Calu3 (cell line): ENCODE data around the gene ZMYND15. TPM values are rescaled to one million over a fixed set of nuclear protein-coding genes. Genes with fewer than 3 reads are reported as not detected.
"Not testable (repeated sequence)": the region's sequence is repeated elsewhere in the genome, so short reads cannot be mapped to it uniquely, and the experiment has no call there.

Experiments
- BruUV-seq: library from RNA; stranded (reverse); fragments of 400-500 nt; replicated peaks from 2 replicates; lab custom pipeline; 2021; lab: Mats Ljungman, UMichigan
- CTCF ChIA-PET: fragments of 300-600 bp; sonication (Branson Sonifier 250); formaldehyde crosslinking; loops from one replicate; lab custom pipeline; 2022; ENCODE audit warnings: antibody characterized with exemption; lab: Charles Lee
- DNase-seq: peaks from one replicate; pipeline ENCODE4 v3.0.0; 2022
- H3K27ac Mint-ChIP-seq: one replicate; pipeline ENCODE4 v1.8.0; 2022; ENCODE audit warnings: mixed read lengths; ENCODE audit not compliant: unreplicated experiment
- H3K27me3 Mint-ChIP-seq: one replicate; pipeline ENCODE4 v1.8.0; 2022; ENCODE audit warnings: mixed read lengths; ENCODE audit not compliant: unreplicated experiment
- H3K36me3 Mint-ChIP-seq: one replicate; pipeline ENCODE4 v1.8.0; 2022; ENCODE audit warnings: mild to moderate bottlenecking, moderate library complexity, mixed read lengths; ENCODE audit not compliant: insufficient read depth, unreplicated experiment
- H3K4me1 Mint-ChIP-seq: one replicate; pipeline ENCODE4 v1.8.0; 2022; ENCODE audit warnings: mild to moderate bottlenecking, low read depth, mixed read lengths; ENCODE audit not compliant: unreplicated experiment
- H3K4me3 Mint-ChIP-seq: one replicate; pipeline ENCODE4 v1.8.0; 2022; ENCODE audit warnings: mild to moderate bottlenecking, low read depth, moderate library complexity, mixed read lengths; ENCODE audit not compliant: unreplicated experiment
- H3K9me3 Mint-ChIP-seq: one replicate; pipeline ENCODE4 v1.8.0; 2022; ENCODE audit warnings: low read depth, mixed read lengths; ENCODE audit not compliant: unreplicated experiment
- CTCF ChIP-seq: fragments of 200-600 bp; IDR thresholded peaks from one replicate; pipeline ENCODE4 v1.8.0; 2022; ENCODE audit warnings: antibody characterized with exemption; ENCODE audit not compliant: unreplicated experiment
- intact Hi-C: fragments of 100-400 bp; cut with micrococcal nuclease; formaldehyde crosslinking; loops from one replicate; pipeline ENCODE4 v1.10.0; 2022; ENCODE audit not compliant: unreplicated experiment
- total RNA-seq: library from RNA; stranded (reverse); gene quantifications from 2 replicates; pipeline ENCODE4 v1.2.3, GENCODE V29; 2022

Gene ZMYND15
- total RNA-seq, 1 experiment from 2014 or later = 2.2 TPM

GRCh38 chr17:4710693-4711634 is 28.7 kb upstream of the ZMYND15 start:
- peak overlapping the region; percentile 74 for H3K4me3 Mint-ChIP-seq
- DNase-seq = no peak
- no peak for TF ChIP-seq CTCF
- intact Hi-C loops = loop anchor here (5.0 kb wide), 1 partner anchor 86 kb away; the partner anchor contains the start of gene PSMB6
- peaks cover 8% of the 10 kb centered on the region for H3K4me1 Mint-ChIP-seq
- H3K27me3 Mint-ChIP-seq = no peaks in the 10 kb centered on the region
- CTCF ChIA-PET = interaction anchor here (0.8 to 1.9 kb wide), 3 partner anchors 11 to 198 kb away, joined by 5 to 14 read pairs (median 6); partner anchors contain the start of gene GLTPD2
- no peak overlapping the region for H3K27ac Mint-ChIP-seq
- BruUV-seq = no TSS peak
- H3K36me3 Mint-ChIP-seq = peaks cover 20% of the 10 kb centered on the region
- H3K9me3 Mint-ChIP-seq = no peaks in the 10 kb centered on the region

GRCh38 chr17:4711661-4712181 is 27.9 kb upstream of the ZMYND15 start:
- peaks cover 20% of the 10 kb centered on the region for H3K36me3 Mint-ChIP-seq
- H3K9me3 Mint-ChIP-seq = no peaks in the 10 kb centered on the region
- CTCF ChIA-PET = no interaction called here
- no peak overlapping the region for H3K27ac Mint-ChIP-seq
- intact Hi-C loops = loop anchor here (5.0 kb wide), 1 partner anchor 86 kb away; the partner anchor contains the start of gene PSMB6
- no peaks in the 10 kb centered on the region for H3K27me3 Mint-ChIP-seq
- peak overlapping the region; percentile 74 for H3K4me3 Mint-ChIP-seq
- DNase-seq = no peak
- no TSS peak for BruUV-seq
- no peaks in the 10 kb centered on the region for H3K4me1 Mint-ChIP-seq
- no peak for TF ChIP-seq CTCF

- intact Hi-C loops = loop anchor here (5.0 kb wide), 1 partner anchor 85 kb away; the partner anchor contains the start of gene PSMB6
- peaks cover 17% of the 10 kb centered on the region for H3K36me3 Mint-ChIP-seq
These were observed 27.1 kb upstream of the ZMYND15 start for GRCh38 chr17:4712526-4712925.

GRCh38 chr17:4714340-4715062 is 25.1 kb upstream of the ZMYND15 start:
- not testable (repeated sequence) for H3K4me1 Mint-ChIP-seq, H3K27ac Mint-ChIP-seq, BruUV-seq, H3K27me3 Mint-ChIP-seq, H3K9me3 Mint-ChIP-seq, DNase-seq, H3K4me3 Mint-ChIP-seq
- peaks cover 15% of the 10 kb centered on the region for H3K36me3 Mint-ChIP-seq
- intact Hi-C loops = loop anchor here (5.0 kb wide), 1 partner anchor 83 kb away; the partner anchor contains the start of gene PSMB6
- CTCF ChIA-PET = interaction anchor here (0.6 kb wide), 2 partner anchors 189 to 196 kb away, joined by 3 read pairs; partner anchors contain the start of gene CHRNE

More at GRCh38 chr17:4712526-4712925, 27.1 kb upstream of the ZMYND15 start:
- BruUV-seq = no TSS peak
- no peak for DNase-seq
- Mint-ChIP-seq H3K9me3 (no peaks in the 10 kb centered on the region), H3K27ac (no peak overlapping the region), H3K4me3 (no peak overlapping the region), H3K4me1 (no peaks in the 10 kb centered on the region), H3K27me3 (no peaks in the 10 kb centered on the region)
- CTCF ChIA-PET = no interaction called here
- no peak for TF ChIP-seq CTCF
